Measurements from ENCODE around the gene IPCEF1. TPM values are rescaled to one million over a fixed set of nuclear protein-coding genes. Genes with fewer than 3 reads are reported as not detected.

IPCEF1 gene
- total and polyA plus RNA-seq, 2 of the 8 experiments (the other 6 are each of a cell fraction or from before 2014, with no cell fraction given), result 0.41 to 0.78 TPM

DNA sequence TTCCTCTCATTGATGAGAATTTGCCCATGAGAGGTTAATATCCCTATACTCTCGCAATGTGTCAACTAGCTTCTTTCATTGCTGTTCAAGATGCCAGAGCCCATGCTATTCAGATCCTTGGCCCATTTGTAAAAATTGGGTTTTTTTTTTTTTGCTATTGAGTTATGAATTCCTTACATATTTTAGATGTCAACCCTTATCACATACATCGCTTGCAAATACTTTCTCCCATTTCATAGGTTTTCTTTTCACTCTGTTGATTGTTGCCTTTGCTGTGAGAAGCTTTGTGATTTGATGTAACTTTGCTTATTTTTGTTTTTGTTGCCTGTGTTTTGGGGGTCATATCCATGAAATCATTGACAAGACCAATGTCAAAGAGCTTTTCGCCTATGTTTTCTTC lies 32.2 kb upstream of the IPCEF1 start:
- no peak overlapping the region for H3K27ac ChIP-seq (ENCODE audit: low read depth, low read length)
- no peak overlapping the region for H2AFZ ChIP-seq (ENCODE audit: low read length)
- no peaks in the 10 kb centered on the region for H3K27me3 ChIP-seq (replicated peaks in 1 of 4; ENCODE audit: control insufficient read depth in 3 of 4, extremely low read depth in 1 of 4, insufficient read depth in 3 of 4, low read length in 3 of 4)
- no peak overlapping the region for H3K4me3 ChIP-seq (ENCODE audit: extremely low read depth in 1 of 4, insufficient read depth in 2 of 4, low read depth in 3 of 4, low read length in 4 of 4)
- no peak overlapping the region for H2BK5ac ChIP-seq (ENCODE audit: low read depth, low read length)
- no peaks in the 10 kb centered on the region for H3K23me2 ChIP-seq (ENCODE audit: low read depth, low read length)
- no peak overlapping the region for H3K14ac ChIP-seq (ENCODE audit: insufficient read length)
- ChIA-PET CTCF (ENCODE audit: partially characterized antibody) (interaction anchor here (0.6 to 1.7 kb wide), 3 partner anchors 18 to 234 kb away, joined by 3 to 4 read pairs (median 3); no protein-coding TSS in a partner anchor), POLR2A (ENCODE audit: partially characterized antibody) (interaction anchor here (0.6 kb wide), 2 partner anchors 310 to 952 kb away, joined by 4 read pairs; no protein-coding TSS in a partner anchor)
- H3K9ac ChIP-seq (replicated peaks in 1 of 4; ENCODE audit: extremely low read depth in 1 of 4, low read depth in 3 of 4, low read length in 3 of 4), result no peak overlapping the region
- whole genome bisulfite sequencing, 2 experiments (ENCODE audit: extremely low coverage in 1 of 2, insufficient coverage in 1 of 2, insufficient read length in 1 of 2, insufficient replicate concordance in 2 of 2, low coverage in 1 of 2, low lambda C conversion rate in 2 of 2, missing lambda C conversion rate in 1 of 2), result 91% methylated on average over 3 of the region's 3 CpGs; no CpG with 5 or more reads in 1 of the 2 experiments
- no peak overlapping the region for H3K4me2 ChIP-seq (ENCODE audit: insufficient read depth in 1 of 2, low read depth in 2 of 2, low read length in 2 of 2)
- no peak overlapping the region for H3K4ac ChIP-seq (replicated peaks; ENCODE audit: insufficient read length, low read depth, low read length)
- H3K56ac ChIP-seq (replicated peaks; ENCODE audit: insufficient read length, low read depth, low read length), result no peak overlapping the region
- H4K8ac ChIP-seq (ENCODE audit: extremely low read depth, insufficient read depth, low read length), result no peak overlapping the region
- FAIRE-seq (no peak), DNase-seq (ENCODE audit: low read depth in 1 of 2, low spot score in 2 of 2) (no peak)
- peaks cover 0 to 3% of the 10 kb centered on the region in 2 experiments; a peak in 1 of 4 replicates for H3K9me3 ChIP-seq (ENCODE audit: insufficient read depth in 2 of 2, low read depth in 1 of 2, low read length in 1 of 2)
- H2BK12ac ChIP-seq (ENCODE audit: low read depth, low read length), result no peak overlapping the region
- no peak overlapping the region for H2BK15ac ChIP-seq (ENCODE audit: low read length)
- no peak overlapping the region for H3K18ac ChIP-seq (ENCODE audit: extremely low read depth, low read length)
- H4K5ac ChIP-seq (ENCODE audit: insufficient read length, low read depth, low read length), result no peak overlapping the region
- no peak overlapping the region for H2AK5ac ChIP-seq (ENCODE audit: low read depth, low read length)
- no peaks in the 10 kb centered on the region for H3K79me1 ChIP-seq (ENCODE audit: low read depth, low read length)
- no peaks in the 10 kb centered on the region for H3K79me2 ChIP-seq (ENCODE audit: control insufficient read depth in 1 of 2, insufficient read depth in 2 of 2, low read length in 2 of 2)
- no peak overlapping the region for H2BK120ac ChIP-seq (replicated peaks; ENCODE audit: low read depth, low read length)
- H4K20me1 ChIP-seq (replicated peaks in 1 of 2; ENCODE audit: control insufficient read depth in 1 of 2, insufficient read depth in 2 of 2, low read length in 2 of 2), result no peaks in the 10 kb centered on the region
- H4K91ac ChIP-seq (replicated peaks; ENCODE audit: insufficient read length, low read length), result no peak overlapping the region
- H3K36me3 ChIP-seq (ENCODE audit: control insufficient read depth in 2 of 4, insufficient read depth in 4 of 4, low read length in 3 of 4), result no peaks in the 10 kb centered on the region
- no peak overlapping the region for H3K23ac ChIP-seq (ENCODE audit: insufficient read length)
- no peak overlapping the region for H2BK20ac ChIP-seq (ENCODE audit: low read length)
- no peaks in the 10 kb centered on the region for H3K4me1 ChIP-seq (replicated peaks in 1 of 4; ENCODE audit: control insufficient read depth in 3 of 4, insufficient read depth in 4 of 4, low read length in 3 of 4)
- TF ChIP-seq KDM4A (IDR thresholded peaks at IDR 0.05; ENCODE audit: low read depth, low read length, severe bottlenecking), result no peak
- TF ChIP-seq E2F6 (IDR thresholded peaks at IDR 0.05), result no peak
- no peak for TF ChIP-seq RNF2 (IDR thresholded peaks at IDR 0.05; ENCODE audit: borderline replicate concordance, low read depth, low read length, missing control alignments, poor library complexity, severe bottlenecking)
- TF ChIP-seq TAF1 (IDR thresholded peaks at IDR 0.05; ENCODE audit: low read depth, low read length), result no peak
- TF ChIP-seq, protein P1, sequence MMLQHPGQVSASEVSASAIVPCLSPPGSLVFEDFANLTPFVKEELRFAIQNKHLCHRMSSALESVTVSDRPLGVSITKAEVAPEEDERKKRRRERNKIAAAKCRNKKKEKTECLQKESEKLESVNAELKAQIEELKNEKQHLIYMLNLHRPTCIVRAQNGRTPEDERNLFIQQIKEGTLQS (IDR thresholded peaks at IDR 0.05; ENCODE audit: insufficient read depth, low read depth, low read length), result no peak
- no peak for TF ChIP-seq CHD2 (IDR thresholded peaks at IDR 0.05; ENCODE audit: low read length)
- no peak for TF ChIP-seq BACH1 (IDR thresholded peaks at IDR 0.05; ENCODE audit: low read length)
- no peak for TF ChIP-seq CBX8 (IDR thresholded peaks at IDR 0.05; ENCODE audit: borderline replicate concordance, low read depth, low read length)
- TF ChIP-seq CTCF (IDR thresholded peaks at IDR 0.05; ENCODE audit: control extremely low read depth in 1 of 3, insufficient read depth in 1 of 3, low read depth in 1 of 3, low read length in 3 of 3), result no peak
- TF ChIP-seq POU5F1 (IDR thresholded peaks at IDR 0.05; ENCODE audit: low read depth, low read length), result no peak
